Fibroblast of skin of right quadriceps (primary cell): ENCODE data around the gene SGIP1.

Source experiments
- DNase-seq: peaks from one replicate; pipeline ENCODE4 v3.0.0-alpha.2; 2013

The SGIP1 gene

DNA sequence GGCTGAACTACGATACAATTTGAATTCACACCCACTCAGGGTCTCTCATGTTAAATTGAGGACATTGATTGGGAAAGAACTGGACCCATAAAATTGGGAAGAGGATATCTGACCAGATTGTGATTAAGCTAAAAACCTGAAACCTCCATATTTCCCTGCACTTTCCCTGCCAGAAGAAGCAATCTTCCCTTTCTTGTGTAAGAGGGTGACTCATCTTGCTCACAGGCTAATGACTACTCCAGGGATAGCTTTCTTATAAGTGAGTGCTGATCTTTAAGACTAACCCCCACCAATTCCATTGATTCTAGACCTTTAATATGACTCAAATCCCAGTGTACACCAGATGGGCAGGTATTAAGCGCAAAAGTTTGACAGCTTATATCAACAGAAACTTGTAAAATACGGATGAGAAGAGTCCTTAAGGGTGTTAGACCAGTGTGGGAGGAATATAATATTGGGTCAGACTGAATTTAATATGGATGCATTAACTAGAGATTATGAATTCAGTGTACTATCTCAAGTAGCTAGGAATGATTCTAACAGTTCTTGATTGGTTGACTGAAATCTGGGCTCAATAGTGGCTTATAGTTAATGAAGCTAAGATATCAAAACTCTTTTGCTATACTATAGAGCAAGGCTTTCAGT is 12.1 kb upstream of the SGIP1 start:
- peak; percentile 84 for DNase-seq

DNA sequence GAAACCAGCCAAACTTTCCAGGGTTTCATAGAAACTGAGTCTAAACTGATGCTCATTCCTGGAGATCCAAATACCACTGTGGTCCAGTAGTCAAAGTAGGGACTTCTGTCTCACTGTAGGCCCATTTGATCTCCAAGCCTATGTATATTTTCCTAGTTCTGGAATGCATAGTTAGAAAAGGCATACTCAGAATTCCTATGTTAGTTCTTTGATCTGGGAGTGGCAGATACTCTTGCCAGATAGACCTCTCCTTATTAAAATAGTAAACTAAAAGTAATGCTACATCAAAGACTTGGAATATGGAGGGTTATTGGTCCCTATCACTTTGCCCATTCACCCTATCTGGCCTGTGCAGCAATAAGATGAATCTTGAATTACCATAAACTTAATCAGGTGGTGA is 10.4 kb upstream of the SGIP1 start:
- DNase-seq = no peak

DNA sequence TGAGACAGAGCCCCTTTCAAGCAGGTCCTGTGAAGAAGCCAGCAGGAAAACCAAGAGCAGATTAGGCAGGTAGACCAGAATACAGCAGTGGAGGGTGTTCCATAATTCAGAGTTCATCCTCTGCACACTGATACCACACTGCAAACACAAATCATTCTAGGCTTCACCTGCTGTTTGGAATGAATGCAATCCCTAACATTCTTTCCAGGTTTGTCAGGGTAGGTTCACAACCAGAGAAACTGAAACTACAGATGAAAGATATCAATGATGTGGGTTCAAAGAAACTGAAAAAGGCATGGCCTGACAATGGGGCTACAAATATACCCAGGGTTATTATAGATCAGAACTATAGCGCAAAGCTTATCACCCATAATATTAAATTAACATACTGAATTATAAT is 8.9 kb upstream of the SGIP1 start:
- no peak for DNase-seq

DNA sequence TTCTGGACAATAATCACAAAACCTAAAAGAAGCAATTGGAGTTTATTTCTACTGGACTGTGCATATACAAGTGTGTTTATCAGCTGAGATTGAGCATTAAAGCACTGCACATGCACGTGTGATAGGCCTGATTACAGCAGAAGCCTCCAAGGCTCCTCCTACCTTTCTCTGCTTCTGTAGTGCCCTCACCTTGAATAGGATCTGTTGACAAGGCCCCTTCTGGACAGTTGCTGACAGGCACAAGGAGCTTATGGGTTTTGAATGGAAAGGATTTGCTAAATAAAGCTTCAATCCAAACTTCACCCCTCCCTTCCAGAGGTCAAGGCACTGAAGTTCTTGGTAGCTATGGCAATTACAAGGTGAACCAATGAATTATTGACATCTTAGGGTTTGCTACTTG is 7.9 kb upstream of the SGIP1 start:
- DNase-seq = no peak

DNA sequence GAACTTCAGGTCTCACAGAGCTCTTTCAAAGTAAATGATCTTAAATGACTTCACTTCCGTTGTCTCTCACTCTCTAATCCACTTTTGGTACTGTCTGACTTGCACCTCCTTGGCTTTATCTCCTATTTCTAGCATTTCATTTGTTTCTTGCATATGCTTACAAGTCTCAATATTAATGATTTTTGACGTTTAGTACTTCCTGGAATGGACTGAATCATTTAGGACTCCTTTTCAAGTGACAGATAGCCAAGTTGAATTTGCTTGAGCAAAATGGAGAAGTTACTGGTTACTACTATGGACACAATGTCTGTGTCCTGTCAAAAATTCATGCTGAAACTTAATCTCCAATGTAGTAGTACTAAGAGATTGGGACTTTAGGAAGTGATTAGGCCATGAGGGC is 7.0 kb upstream of the SGIP1 start:
- DNase-seq = no peak

DNA sequence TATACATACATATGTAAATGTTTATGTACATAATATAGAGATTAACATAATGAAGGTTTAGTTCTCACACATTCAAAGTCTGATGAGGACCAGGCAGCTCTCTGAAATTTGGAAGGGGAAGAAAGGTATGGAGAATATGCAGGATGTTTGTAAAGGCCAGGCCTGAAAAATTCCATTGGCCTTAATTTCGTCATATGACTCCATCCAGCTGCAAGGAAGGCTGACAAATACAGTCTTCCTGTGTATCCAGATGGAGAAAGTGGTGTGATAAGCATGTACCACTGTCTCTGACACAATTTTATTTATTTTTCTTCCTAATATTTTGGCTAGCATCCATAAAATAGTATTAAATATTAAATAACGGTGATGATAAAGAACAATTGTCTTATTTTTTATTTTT is 6.3 kb upstream of the SGIP1 start:
- peak; percentile 77 for DNase-seq

DNA sequence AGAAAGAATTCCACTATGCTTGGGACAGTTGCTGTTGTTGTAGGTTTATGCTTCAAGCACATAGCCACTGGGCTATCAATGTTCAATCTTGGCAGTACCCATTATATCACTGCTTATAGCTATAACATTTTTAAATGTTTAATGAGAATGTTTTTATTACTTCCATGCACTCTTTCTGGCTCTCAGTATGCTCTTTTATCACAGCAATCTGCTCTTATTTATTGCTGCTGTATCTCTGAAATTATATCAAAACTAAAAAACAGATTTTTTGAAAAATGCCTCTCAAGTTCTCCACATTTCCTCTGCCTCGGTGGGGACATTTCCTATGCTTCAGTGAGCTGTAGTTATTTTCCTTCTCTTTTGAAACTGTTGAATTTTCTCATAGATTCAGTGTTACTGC is 5.4 kb upstream of the SGIP1 start:
- no peak for DNase-seq

DNA sequence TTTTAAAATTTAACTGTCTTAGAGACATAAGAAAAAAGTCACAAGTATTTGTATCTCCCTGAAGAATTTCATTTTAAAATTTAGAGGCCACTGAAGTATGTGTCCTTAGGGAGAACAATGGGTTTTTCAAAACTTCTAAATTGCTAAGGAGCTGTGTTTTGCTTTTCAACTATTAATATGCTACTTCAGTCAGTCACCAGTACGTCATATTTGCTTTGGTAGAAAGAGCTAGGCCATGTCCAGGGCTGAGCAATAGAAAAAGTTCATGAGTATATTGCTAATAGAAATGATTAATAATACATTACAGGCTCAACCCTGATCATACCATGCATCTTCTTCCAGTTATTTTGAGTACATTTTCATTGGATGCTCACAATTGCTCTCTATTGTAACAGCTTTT is 1.7 kb upstream of the SGIP1 start:
- no peak for DNase-seq

DNA sequence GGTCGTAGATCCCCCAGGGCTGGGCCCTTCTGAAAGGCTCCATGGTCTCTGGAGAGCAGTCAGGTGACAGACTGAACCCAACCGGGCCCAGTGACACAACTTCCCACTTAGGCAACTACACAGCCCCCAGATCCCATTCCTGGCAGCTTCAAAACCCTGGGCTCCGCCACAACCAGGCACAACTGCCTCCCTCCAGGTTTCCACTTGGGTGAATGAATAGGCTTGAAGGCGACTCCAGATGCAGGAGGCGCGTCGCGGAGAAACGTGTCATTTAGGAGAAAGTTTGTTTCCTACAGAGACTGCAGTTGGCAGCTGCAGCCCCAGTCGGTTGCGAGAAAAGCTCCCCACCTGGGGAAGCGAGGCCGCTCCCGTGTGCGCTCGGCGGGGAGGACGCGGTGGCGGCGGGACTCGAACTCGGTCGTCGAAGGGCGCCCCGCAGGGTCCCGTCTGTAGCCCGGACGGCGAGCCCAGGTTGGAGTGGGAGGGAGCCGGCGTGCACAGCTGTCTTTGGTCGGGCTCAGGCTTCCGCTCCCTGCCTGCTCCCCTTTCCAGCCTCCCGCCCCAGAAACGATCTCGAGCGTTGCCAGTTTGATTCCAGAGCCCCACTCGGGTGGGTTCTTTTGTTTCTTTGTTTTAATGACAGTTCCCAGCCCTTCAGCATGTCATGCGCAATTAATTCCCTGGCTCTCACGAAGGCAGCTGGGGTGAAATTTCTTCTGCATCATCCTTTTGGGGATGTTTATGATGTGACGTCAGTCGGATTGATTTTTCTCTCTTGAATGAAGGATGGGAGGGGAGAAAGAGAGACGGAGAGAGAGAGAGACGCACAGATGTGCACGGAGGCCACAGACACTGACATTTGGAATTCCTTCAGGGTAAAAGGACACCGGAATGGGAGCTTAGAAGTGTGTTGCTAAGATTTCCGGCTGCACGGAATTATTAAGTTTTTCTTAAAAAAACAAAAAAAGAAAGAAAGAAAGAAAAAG is 862 bp upstream of the SGIP1 start:
- peak; percentile 89 for DNase-seq

DNA sequence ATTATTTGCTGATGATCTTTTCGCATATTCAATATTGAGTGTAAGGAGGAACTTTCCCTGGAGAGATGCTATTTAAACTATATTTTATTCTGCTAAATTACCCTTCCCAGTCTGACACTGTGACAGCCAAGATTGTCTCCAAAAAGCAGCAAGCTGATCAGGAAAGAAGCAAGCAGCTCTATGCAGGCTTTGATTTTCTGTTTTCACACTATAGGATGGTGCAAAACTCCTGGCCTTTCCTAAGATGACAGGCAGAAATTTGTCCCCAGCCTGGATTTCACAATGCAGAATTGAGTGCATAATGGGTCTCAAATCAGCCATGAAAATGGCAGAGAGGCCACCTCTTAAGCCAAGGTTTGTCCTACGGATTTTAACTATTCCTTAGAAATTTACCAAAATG is 1.1 kb downstream of the SGIP1 start:
- DNase-seq = no peak

DNA sequence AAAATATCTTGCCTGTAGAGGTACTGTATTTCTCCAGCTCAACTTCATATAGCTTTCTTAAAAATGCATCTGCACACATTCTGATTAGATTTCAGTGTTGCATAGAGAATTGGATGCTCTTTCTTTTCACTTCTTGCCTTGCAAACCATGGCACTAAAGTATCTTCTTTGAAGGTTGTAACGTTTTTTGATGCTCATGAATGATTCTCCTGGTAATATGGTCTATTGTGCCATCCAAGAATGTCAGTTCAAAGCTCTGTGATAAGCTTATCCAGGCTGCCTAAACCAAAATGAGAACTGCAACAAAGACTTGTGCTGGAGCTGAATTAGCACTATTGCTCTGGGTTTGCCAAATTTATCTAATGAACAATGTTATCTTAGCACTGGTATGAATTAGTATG is 1.9 kb downstream of the SGIP1 start:
- no peak for DNase-seq

DNA sequence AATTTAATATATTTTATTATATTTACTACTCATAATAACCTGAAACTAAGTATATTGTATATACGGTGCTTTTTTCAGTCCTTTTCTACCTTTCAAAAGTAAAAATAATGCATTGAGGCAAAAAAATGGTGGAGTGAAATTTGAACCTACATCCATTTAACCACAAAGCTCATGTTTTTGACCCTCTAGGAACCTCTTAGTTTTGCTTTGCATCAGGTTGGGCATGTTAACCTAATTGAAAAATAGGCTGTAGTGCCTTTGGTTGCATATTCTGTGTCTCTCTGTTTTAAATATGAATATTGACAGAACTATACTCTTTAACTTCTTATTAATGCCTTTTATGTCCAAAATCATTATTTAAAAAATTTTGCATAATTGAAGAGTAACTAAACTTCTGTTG is 3.8 kb downstream of the SGIP1 start:
- DNase-seq = no peak

DNA sequence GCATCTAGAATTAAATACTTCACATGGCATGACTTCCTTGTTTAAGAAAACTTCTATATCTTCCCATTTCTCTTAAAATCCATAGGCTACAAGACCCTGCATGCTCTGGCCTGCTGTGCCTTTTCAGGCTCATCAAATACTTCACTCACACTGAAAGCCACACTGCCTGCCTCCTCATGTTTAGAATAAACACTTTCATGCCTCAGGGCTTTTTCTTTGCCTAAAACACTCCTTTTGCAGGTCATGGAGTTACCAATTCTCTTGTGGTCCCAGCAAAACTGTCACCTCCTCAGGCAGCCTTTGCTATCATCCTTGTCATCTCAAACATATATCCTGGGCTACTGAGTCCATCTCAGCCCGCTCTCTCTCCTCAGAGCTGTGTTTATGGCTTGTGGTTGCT is 5.5 kb downstream of the SGIP1 start:
- DNase-seq = no peak

DNA sequence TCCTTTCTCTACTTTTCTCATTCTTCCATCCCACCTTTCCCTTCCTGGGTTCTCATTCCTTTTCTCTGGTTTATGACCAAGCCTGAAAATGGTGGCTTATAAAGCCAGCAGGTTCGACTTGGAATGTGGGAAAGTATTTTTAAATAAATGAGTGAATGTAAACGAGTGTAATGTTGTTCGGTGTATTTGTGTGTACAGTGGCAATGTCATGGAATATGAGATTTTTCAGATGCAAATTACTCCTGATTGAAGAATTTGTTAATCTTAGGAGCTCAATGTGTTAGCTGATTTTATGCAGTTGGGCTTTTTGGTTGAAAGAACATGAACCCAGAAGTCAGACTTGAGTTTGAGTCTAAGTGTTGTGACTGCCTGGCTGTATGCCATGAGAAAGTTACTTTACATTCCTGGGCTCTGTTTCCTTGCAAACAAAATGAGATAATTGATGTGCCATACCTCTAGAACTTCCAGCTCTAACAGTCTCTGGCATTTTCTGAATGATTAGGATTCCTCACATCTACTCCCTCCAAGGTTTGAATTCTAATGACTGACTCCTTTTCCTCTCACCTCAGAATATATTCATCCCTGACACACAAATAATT is 6.6 kb downstream of the SGIP1 start:
- DNase-seq = peak; percentile 84

DNA sequence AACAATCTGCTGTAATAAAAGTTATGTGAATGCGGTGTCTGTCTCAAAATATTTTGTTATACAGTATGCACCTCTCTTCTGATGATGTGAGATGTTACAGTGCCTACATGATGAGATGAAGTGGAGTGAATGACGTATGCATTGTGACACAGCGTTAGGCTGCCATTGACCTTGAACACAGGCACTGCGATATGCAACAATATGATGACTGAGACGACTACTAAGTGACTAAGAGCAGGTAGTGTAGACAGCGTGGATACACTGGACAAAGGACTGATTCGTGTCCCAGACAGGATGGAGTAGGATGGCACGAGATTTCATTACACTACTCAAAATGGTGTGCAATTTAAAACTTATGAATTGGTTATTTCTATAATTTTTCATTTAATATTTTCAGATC is 8.4 kb downstream of the SGIP1 start:
- DNase-seq = no peak

DNA sequence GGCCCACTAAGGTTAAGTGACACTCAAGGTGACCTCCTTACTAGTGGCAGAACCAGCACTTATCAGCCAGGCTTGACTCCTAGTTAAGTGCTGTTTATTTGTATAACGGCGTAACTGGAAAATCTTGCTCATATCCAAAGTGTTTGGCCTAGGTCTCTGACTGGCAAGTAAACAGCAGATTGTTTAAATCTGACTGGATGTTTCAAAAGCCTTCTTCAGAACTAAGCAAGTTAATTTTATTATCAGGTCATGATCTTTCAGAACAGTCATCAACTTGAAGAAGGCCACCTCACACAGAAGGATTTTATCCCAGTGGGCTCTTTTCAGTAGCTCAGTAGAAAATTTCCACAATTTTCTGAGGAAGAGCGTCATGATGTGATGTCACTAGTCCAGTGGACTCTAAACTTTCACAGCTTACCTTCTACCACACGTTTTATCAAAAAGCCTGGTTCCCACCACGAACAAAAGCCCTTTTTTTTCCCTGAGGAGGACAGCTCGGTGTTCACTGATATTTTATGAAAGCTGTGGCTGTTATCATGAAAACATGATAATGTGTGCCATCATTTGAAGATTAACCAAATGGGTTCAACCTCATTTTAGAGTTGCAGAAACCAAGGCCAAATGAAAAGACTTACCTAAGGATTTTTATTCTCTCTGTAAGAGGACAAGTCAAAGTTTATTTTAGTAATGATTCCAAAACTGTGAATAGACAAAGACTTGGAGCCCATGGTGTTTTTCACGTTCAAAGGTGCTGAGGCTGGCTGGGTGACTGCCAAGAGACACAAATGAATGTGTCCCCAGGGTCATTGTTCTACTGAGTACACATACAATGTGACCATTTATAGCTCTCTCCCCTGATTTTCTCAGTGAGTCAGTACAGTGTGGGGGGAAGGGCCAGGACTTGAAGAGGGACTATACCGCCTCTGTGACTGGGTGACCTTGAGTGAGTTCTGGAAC is 9.1 kb downstream of the SGIP1 start:
- DNase-seq = peak; percentile 68

DNA sequence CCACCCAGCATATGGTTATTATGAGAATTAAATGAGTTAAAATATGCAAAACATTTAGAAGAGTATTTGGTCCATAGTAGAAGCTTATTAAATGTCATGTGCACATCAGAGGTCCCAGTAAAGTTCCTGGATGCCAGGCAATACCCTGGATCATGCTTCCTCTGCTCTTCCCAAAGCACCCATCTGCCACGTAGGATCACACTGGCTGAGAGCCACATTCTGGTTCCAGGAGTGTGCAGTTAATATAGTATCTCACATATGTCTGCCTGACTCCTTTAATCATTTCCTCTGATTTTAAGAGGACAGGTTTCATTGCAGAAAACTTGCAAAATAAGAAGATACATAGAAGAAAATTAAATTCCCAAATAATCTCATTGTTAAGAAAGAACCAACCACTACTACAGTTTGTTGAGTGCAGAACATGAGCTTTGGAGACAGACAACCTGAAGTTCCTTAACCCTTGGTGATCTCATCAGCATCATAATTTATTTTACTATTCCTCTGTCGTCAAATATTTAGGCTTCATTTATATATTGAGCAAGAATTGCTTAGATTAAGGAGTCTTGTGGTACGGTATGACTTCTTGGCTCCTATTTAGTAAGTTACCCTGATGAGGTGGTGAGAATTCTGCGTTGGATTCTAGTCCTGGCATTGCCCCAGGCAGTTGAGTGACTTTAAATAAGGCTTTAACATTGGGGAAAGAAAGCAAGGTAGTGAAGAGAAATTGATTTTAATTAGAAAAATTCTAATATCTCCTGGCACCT is 12.3 kb downstream of the SGIP1 start:
- no peak for DNase-seq

DNA sequence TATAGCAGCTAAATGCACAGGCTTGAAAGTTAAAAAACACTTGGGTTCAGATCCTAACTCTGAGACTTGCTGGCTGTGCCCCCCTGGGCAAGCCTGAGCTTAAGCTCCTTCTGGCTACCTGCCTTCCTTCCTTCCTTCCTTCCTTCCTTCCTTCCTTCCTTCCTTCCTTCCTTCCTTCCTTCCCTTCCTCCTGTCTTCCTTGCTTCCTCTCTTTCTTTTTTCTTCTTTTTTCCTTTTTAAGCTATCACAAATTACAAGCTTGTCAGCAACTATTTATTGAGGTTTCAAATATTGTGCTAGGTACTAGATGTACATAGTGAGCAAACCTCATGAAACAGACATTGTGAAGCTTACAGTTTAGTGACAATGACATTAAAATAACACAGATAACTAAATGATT is 15.1 kb downstream of the SGIP1 start:
- DNase-seq = no peak

DNA sequence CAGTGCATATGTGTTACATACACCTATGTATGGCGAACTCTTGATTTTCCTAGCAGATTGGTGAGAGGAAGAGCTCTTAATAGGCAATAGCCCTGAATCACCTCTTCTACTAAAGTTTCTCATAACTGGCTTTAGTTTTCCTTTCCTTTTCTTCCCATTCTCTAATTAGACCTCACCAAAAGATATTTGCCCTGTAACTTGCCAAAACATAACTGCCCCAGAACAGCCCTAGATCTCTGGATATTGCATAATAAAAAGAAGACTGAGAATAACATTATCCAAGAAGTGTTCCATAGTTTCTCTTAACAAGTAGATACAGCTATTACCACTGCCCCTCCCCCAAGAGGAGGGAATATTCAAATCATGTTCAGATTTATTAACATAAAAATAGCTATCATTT is 16.3 kb downstream of the SGIP1 start:
- DNase-seq = no peak

DNA sequence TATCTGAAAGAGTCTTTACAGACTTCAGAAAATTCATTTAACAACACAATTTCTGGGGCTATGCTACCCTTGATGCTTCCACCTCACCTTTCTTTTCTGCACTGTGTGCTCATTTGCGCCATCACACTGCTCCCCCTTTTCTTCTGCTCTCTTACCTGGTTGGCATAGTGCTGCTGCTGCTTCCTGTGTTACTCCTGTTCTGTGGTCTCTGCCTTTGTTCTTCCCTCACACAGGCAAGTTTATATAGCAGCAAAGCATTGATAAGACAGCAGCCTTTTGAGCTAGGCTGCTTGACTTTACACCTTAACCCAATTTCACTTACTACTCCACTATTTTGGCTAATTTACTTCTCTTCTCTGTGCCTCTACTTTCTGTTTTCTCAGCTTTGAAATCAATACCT is 18.3 kb downstream of the SGIP1 start:
- no peak for DNase-seq

DNA sequence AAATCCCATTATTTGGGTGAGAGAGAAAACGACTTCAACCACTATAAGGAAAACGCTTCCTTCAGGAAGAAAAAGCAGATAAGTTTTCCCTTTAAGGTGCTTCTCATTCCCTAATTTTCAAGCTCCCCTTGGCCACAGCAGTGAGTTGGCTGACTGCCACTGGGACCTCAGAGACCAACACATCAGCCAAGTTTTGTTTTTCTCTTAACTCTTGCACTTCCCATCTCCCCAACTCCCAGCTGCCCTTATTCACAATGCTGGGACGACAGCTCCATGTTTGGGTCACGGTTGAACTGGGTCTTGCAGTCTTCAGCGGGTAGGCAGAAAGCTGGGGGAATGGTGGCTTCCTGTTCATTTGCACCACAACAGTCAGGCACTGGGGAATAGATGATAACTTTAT is 18.9 kb downstream of the SGIP1 start:
- no peak for DNase-seq

DNA sequence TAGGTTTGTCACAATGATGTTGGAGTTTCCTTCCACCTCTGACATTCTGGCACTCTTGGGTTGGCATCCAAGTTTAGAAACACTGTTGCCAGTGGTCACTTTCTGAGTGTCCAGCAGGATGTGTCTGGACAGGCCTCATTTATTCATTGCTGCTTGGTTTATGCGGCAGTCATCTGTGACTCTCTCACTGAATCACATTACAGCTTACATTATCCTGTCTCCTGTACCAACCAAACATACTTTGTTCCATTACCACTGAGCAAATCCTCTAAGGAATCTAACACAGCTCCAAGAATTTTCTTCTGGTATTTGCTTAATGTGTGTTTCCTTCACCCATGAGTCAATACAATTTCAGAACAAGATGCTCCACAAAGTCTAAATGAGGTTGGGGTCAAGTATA is 19.9 kb downstream of the SGIP1 start:
- DNase-seq = peak; percentile 77
